EL (cell line): ENCODE measurements around the gene ADCY3.
"Not testable (repeated sequence)": the region's sequence is repeated elsewhere in the genome, so short reads cannot be mapped to it uniquely, and the experiment has no call there.

Experiments used
- DNase-seq: peaks from one replicate; pipeline ENCODE4 v3.0.0-alpha.2; 2016

ADCY3 gene

DNA sequence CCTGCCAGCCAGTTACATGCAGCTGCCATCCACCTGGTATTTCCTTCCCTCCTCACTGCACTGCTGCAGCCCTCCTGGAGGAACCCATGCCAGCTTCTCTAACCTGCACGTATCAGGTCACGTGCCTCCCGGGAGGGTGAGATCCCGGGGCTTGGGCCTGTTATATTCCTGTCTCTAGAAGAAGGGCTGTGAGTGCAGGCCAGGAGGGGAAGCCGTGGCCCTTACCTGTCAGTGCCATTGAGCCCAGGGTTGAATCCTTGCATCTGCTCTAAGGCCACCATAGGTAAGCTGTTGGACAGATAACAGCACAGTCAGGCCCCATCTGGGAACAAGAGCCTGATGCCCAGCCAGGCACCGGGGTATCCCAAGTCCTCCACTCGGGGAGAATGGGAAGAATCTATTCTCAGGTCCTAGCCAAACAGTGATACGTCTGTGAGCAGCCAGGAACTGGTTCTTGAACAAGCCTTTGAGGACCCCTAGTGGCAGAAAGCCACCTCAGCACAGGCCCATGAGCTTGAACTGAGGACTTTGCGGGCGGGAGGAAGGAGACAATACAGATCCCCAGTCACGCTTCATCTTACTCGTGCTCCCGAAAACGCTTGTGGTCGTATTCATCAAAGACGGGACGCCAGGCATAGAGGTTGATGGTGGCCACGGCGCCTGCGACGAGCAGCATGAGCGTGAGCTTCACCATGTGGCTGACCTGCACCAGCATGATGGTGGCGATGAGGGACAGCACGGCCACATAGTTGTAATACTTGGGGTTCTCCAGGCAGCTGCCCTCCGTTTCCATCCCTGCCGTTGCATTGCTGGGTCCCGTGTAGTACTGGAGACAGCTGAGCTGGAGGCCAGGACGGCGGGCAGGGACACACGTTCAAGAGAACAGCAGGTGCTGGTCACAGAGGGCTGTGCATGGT is 92.5 kb downstream of the ADCY3 start:
- DNase-seq: peak; percentile 84

DNA sequence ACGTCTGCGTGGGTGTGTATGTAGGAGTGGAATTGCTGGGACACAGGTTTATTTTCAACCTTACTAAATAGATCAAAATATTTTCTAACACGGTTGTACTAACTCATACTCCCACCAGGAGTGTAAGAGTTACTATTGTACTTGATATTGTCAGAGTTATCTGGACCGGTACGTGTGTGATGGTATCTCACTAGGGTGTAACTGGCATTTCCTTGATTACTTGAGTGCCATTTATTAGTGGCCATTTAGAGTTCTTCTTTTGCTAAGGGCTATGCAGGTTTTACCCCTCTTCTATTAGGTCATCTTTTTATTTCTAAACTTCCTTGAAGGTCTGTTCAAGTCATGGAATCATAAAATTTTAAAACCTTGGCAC is 93.3 kb downstream of the ADCY3 start:
- DNase-seq: no peak

DNA sequence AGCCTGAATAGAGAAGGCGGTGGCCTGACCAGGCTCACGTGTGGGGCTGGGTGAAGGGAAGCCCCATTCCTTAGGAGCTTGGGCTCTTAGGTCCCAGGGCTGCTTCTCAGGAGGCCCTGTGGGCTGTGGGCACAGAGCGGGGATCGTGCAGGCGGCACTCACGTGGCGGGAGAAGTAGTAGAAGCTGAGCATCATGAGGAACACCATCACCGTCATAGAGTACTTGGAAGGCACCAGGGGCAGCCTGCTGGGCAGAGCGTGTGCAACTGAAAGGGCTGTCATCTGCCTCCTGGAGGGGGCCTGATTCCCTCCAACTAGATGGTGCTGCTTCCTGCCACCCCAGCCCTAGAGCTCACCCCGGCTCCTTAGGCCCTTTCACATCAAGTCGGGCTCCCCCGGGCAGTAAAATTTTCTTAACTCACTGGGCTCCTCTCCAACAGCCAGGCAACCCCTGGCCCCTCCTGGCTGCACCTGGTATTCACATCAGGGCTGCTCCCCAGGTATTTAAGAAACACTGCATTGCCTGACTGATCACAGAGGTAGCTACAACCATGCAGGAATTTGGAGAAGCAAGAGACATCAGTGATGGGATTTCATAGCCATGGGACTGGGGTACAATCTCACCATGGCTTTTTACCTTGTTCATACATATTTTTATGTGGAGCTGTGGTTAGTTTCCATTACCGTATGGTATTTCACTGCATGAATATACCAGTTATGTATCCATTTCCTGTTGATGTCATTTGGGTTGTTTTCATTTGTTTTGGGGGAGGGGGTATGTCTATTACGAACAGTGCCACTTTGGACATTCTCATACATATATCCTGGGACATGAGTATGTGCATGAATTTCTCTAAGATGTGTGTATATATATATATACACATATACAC is 93.9 kb downstream of the ADCY3 start:
- peak; percentile 42 for DNase-seq

DNA sequence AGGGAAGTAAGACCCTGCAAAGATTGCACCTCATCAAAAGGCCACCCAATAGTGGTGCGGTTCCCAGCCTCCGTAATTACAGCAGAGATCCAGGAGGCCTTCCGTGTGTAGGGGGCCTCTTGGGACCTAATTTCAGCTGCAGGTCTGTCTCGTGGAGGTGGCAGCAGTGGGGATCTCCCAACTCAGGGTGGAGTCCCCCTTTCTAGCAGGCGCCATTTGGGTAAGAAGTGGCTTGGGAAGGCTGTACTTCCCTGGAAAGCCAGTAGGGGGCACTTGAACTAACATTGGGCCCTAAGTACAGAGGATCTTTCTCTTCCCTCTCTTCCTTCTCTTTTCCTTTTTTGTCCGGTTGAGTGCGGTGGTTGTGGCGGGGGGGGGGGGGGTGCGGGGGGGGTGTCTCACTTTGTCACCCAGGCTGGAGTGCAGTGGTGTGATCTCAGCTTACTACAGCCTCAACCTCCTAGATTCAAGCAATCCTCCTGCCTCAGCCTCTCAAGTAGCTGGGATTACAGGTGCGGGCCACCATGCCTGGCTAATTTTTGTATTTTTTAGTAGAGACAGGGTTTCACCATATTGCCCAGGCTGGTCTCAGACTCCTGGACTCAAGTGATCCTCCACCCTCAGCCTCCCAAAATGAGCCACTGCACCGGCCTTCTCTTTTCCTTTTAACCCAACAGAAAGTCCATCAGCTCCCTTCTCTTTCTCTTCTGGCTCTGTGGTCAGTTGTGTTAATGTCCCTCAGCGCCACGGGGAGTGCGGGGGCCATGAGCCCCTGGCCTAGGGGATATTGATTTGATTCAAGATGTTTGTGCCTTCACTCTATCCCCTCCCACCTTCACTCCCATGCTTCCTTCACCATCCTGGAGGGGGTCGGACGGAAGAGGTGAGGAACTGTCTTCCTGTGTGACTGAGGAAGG is 94.8 kb downstream of the ADCY3 start:
- DNase-seq: no peak

DNA sequence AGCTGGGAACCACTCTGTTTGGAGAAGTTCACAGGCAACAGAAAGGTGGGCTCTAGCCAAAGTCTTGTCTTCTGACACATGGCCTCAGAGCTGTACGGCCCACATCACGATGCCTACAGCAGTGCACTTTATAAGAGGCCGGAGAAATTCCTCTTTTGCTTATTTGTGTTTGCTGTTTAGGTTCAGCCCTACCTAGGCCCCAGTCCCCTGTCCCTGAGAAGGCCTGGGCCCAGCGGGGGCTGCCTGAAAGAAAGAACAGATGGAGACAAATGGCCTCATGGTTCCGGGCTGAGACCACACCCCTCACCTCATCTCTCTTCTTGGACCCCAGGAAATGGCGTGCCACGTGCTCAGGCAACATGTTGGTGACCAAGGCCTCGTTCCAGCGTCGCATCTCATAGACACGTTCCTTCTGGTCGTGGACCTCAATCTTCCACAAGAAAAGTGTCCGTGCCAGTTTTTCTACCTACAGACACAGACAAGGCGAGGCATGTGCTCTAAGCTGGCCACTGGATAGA is 95.9 kb downstream of the ADCY3 start:
- DNase-seq: no peak

DNA sequence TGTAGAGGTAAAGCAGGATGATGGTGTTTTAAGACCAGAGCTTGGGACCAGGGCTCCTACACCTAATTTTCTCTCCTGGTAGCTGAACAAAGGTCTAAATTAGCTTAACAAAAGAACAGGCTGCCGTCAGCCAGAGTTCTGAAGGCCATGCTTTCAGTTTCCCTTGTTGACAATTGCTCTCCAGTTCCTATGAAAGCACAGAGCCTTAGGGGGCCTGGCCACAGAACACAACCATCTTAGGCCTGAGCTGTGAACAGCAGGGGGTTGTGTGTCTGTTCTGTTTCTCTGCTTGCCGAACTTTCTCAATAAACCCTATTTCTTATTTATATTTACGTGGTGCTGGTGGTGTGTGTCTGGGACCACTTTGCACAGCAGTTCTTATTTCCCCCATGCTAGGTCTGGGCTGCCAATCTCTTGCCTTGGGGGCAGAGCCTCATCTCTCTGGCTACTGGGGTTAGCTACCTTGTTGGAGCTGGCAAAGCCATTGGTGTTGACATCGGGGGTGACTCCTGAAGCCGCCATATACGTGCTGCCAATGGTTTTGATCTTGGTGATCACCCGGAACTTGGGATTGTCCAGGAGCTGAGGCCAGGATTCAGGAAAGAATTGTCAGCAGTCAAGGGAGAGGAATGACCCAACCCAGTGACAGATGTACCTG is 97.9 kb downstream of the ADCY3 start:
- no peak for DNase-seq

DNA sequence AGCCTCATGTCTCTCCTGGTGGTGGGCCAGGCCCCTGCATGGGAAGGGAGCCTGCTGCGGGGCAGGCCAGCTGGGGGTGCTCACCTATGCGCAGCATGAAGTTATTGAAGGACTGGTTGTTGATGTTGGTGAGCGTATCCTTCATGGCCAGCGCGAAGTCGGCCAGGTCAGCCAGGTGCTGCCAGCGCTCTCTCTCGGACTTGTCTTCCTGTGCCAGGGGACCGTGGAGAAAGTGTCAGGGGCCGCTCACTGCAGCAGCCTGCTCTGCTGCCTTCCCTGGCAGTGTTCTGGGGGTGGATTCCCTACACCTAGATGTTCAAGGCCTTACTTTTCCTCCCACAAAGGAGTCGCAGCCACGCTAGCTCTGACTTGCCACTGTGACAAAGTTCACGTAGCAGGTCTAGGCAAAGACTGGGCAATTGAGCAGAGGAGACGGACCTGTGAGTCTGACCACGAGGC is 98.6 kb downstream of the ADCY3 start:
- DNase-seq: no peak

DNA sequence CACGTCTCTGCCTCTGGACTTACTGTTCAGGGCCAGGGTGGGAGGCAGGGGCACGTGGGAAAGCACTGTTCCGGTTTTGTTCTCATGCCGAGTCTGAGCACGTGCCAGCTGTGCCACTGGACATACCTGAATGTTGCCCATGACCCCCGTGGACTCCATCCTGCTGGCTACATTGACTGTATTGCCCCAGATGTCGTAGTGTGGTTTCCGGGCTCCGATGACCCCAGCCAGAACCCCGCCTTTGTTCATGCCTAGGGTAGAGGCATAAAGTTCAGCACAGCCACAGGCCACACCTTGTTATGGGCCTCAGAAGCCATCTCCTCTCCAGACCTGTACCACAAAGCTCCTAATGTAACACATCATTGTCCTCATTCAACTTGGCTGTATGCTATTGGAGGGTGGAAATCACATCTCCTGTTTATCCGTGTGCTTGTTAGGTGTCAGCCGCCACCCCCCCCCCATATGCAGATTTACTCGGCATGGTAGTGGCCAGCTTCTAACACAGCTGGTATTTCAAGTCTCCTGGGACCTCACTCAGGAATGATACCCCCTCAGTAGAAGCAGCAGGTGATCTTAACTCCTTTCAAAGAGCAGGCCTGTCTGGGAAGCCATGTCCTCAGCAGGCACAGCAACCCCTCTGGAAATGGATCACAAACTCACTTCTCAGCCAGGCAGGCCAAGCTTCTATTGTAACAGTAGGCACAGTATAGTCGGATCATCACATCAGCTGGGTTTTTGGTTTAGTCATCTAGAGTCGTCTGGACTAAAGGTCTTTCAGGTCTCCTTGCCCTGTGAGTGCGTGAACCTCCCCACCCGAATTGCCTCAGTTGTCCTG is 99.2 kb downstream of the ADCY3 start:
- no peak for DNase-seq

DNA sequence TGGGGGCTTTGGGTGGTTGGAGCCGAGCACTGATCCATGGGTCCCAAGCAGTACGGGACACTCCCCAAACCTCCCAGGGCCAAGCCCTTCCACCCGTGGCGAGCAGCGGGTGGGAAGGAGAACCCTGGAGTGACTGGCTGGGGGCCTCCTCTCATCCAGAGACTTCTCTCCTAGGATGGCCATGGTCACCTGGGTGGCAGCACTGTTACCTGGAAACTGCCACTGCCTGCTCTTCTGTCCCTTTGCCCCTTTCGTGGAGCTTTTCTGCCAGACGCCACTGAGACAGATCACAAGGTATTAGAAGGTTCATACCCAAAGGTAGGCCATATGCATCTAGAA is 99.9 kb downstream of the ADCY3 start:
- DNase-seq: no peak

DNA sequence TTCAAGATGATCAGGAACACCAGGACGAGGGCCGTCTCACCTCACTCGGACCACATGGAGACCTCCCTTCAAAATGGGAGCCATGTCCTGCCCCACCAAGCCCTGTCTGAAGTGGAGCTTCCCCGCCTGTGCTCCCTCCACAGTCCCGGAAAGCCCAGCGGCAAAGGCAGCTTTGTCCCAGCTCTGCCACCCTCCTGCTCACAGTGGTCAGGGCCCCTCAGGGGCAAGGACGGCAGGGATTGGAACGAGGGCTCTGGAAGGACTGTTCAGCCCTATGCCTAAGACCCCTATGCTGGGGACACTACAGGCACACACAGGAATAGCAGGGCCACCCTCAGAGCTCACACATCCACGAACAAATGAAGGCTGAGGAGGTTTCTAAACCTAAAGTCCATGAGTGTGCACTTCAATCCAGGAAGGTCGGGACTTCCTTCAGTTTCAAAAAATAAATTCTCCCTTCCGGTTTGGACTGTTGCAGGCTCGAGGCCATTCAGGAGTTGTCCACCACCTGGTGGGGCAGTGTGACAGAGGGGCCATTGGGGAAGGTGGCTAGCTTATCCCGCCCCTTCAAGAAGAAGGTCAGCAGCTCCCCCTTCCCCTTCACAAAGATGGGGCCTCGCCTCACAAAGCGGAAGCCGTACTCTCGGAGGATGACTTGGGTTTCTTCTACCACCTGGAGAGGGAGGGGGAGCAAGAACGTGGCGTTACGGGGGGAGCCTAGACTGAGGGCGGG is 100.4 kb downstream of the ADCY3 start:
- DNase-seq: no peak

DNA sequence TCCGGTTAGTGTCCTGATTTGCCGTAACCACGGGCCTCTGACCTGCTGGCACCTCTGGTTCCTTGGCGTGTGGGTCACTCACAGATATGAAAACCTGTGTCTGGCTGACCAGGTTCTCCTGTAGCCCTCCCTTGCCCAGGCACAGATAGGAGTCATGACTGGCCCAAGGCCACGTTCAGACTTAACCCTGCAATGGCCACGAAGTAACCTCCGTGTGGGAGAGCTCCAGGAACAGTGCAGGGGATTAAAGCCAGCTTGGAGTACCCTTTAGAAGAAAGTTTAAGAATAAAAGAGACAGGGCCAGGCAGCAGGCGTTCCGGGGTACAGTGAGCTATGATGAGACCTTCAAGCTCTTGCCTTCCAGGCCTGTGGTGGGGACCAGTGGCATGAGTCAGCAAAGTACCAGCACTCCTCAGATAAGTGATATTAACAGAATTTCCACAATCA is 101.3 kb downstream of the ADCY3 start:
- DNase-seq: peak; percentile 37

DNA sequence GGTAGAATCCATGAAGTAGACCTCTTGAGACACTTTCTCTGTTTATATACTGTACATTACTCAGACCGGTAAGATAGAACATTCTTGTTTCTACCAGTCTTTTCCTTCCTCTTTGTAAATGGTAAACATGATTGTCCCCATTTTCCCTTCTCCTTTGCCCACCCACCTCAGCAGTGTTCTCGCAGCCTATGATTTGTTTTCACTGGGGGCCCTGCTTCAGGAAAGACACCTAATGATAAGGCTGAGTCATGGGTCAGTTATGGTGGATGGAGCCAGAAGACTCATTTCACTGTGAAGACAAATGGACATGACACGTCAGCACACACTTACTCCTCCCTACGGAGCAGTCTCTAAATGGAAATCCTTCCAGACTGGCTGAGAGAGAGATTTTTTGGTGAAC is 103.2 kb downstream of the ADCY3 start:
- peak; percentile 86 for DNase-seq

DNA sequence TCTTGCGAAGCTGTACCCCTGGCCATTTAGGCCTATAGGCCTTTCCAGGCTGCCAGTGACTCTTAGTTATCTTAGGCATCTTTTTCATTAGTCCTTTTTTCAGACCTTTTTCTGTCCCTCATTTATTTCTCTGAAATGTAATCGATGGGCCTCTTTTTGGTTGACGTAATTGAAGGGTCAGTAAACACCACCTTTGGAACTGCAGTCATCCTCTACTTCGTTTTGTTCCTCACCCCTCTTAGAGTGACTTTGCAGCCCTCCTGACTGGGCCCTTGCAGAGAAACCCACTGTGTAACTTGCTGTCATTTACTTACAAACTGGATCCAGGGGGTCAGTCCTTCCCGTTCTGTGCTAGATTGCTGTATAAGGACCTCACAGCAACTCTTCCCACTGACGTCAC is 103.6 kb downstream of the ADCY3 start:
- no peak for DNase-seq

DNA sequence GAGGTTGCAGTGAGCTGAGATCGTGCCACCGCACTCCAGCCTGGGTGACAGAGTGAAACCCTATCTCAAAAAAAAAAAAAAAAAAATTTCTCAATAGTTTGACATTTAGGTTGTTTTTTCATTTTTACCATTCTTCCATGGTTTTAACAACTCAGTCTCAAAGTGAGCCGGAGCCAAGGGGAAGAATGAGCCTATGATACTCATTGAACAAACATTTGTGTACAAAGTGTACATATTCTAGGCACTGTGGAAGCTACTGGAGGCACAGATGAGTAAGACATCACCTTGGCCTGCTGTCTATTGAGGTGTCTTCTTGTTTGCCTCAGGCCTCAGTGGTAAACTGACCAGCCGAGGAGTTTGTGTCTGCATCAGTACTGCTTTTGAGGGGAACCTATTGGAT is 104.9 kb downstream of the ADCY3 start:
- DNase-seq: no peak

DNA sequence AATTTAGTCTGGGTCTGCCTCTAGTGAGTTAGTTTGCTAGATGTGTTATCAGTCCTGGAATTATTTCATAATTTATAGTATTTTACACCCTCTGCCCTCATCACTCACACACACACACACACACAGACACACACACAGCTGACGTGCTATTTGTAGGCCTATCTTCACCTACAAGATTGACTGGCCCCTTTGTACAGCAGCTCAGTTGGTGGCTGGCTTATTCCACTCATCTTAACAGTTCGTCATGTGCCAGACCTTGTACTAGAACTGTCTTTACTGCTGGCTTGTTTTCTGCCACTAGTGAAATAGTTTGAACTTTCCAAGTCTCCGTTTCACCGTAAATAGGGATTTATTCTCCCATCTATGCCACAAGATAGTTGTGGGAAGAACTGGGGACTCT is 105.5 kb downstream of the ADCY3 start:
- DNase-seq: no peak

DNA sequence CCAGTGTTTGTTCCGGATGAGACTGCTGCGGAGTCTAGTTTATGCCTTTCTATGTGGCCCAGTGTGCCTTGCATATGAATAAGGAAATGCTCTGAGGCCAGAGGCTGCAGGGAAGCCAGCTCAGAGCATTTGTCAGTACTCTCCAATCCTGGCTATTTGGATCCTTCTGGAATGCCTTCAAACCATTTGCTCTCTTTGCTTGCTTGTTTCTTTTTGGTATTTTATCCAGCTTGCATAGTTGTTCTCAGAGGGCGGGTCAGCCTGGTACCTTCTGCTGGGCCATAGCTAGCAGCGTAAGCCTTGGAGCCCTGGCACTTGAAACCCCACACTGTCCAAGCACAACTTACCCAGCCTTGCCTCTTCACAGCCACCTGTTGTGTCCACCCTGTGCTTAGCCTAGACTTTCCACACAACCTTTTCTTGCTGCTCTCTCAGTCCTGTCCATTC is 106.3 kb downstream of the ADCY3 start:
- no peak for DNase-seq

DNA sequence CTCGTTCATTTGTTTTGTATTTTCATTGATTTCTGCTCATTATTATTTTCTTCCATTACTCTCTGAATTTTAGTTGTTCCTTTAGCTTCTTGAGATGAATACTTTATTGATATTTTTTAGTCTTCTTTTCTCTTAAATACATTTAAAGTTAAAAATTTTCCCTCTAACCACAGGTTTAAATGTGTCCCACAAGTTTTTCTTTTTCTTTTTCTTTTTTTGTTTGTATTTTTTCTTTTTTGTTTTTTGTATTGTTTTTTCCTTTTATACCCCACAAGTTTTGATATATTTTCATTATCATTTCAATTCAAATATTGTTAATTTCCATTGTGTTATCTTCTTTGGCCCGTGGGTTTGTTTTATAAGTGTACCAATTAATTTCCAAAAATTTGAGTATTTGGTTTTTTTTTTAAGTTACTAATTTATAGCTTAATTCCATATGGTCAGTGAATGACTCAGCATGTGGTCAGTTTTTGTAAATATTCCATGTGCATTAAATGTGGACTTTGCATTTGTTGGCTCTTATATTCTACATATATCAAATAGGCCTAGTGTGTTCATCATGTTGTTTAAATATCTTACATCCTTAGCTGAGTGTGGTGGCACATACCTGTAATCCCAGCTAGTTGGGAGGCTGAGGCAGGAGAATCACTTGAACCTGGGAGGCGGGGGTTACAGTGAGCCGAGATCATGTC is 110.6 kb downstream of the ADCY3 start:
- DNase-seq: peak; percentile 44

DNA sequence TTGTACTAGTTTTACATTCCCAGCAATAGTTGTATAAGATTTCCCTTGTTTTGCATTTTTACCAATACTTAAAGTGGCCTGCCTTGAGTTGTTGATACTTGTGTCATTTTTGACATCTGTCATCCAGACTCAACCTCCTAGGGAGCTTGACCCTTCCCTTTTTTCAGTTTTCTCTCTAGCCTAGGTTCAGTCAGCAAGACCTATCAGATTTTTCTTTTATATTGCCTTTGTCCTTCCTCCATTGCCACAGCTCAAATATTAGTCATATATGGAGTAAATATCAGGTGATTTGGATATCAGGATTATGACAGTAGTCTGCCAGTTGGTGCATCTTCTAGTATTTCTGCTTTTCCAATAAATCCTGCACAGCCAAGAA is 113.4 kb downstream of the ADCY3 start:
- DNase-seq: no peak

DNA sequence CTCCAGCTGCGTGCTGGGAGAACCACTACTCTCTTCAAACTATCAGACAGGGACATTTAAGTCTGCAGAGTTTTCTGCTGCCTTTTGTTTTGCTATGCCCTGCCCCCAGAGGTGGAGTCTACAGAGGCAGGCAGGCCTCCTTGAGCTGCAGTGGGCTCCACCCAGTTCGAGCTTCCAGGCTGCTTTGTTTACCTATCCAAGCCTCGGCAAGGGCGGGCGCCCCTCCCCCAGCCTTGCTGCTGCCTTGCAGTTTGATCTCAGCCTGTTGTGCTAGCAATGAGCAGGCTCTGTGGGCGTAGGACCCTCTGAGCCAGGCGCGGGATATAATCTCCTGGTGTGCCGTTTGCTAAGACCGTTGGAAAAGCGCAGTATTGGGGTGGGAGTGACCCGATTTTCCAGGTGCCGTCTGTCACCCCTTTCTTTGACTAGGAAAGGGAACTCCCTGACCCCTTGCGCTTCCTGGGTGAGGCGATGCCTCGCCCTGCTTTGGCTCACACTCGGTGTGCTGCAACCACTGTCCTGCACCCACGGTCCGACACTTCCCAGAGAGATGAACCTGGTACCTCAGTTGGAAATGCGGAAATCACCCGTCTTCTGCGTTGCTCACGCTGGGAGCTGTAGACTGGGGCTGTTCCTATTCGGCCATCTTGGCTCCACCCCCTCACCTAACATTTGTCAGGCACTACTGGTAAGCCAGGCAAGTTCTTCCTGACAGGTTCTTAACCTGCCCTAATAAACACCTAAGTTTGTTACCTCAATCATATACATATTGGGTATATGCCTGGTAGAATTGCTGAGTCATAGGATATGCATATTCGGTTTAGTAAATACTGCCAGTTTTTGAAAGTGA is 114.0 kb downstream of the ADCY3 start:
- not testable (repeated sequence) for DNase-seq
